ENCODE measurements around the gene OSBPL5. TPM values are rescaled to one million over a fixed set of nuclear protein-coding genes. Genes with fewer than 3 reads are reported as not detected.

Gene OSBPL5, protein sequence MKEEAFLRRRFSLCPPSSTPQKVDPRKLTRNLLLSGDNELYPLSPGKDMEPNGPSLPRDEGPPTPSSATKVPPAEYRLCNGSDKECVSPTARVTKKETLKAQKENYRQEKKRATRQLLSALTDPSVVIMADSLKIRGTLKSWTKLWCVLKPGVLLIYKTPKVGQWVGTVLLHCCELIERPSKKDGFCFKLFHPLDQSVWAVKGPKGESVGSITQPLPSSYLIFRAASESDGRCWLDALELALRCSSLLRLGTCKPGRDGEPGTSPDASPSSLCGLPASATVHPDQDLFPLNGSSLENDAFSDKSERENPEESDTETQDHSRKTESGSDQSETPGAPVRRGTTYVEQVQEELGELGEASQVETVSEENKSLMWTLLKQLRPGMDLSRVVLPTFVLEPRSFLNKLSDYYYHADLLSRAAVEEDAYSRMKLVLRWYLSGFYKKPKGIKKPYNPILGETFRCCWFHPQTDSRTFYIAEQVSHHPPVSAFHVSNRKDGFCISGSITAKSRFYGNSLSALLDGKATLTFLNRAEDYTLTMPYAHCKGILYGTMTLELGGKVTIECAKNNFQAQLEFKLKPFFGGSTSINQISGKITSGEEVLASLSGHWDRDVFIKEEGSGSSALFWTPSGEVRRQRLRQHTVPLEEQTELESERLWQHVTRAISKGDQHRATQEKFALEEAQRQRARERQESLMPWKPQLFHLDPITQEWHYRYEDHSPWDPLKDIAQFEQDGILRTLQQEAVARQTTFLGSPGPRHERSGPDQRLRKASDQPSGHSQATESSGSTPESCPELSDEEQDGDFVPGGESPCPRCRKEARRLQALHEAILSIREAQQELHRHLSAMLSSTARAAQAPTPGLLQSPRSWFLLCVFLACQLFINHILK
- polyA plus RNA-seq (2013, experiment 1 of 2; ENCODE audit: insufficient read length): 58.9 TPM
- polyA plus RNA-seq (2013, experiment 2 of 2; ENCODE audit: insufficient read length): 62.0 TPM

DNA sequence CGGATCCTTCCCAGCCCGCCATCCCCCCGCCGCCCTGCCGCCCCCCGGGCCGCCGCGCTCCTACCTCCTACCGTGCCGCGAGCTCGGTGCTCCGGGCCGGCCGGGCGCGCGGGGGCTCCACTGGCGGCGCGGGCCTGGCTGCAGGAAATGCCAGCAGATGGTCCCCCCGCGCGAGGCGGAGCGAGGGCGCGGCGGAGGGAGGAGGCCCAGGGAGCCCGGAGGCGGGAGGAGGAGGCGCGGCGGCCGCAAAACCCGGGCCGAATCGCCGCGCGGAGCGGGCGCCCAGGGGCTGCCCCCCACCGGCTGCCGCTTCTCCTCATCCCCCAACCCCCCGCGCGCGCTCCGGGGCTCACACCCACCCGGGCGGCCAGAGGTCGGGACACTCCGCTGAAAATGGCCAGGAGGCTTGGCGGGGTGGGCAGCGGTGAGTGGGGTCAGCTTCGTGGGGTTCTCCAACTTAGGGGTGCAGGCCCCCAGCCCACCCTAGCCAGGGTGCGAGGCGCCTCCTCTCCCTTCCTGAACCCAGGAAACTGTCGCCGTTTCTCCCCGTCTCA, at the start of gene OSBPL5:
TSS of gene OSBPL5 (minus strand) at position 159 of the 554 bp plus-strand sequence. CDS start 36,162 bp downstream, outside the sequence.
- DNase-seq: peak; percentile 82

DNA sequence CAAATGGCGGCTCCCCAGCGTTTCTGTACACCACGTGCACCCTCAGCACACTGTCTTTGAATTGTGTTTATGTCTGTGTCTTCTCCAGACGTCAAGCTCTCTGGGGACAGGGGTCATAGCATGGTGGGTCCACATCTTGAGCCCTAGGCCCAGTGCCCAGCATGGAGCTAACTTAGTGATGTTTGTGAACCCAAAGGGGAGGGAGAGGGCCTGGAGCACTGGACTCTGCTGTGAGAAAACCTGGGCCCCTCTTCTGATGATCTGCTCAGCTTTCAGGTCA, 49.2 kb upstream of the OSBPL5 start:
- no peak for DNase-seq

DNA sequence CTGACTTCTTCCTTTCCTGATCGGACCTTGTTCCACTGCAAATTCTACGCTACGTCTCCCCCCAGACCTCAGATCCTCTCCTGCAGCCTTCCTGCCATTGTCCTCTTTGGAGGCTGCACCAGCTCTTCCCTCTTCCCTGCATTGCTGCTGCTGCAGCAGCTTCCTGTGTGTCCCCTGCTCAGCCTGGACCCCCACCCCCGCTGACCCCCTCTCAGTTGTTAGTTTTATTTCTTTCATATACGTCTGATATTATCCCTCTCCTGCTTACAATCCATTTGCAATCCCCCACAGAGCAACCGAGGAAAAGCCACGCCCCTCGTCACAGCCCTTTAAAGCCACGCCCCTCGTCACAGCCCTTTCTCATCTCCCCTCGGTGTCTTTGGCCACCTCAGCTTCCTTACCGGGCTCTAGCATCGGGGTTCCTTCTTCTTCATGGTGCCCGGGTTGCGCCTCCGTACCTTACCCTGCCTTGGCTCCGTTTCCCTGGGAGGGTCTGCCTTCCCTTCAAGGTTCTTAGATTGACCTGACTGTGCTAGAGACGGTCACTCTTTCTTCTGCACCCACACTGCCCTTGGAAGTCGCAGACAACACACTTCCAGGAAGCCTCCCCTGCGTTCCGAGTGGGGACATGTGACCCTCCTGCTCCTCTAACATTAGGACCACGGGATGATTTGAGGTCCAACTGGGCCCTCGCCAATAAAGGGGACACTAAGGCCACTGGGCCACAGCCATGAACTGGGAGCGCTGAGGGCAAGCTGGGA, 48.7 kb upstream of the OSBPL5 start:
- DNase-seq: no peak

DNA sequence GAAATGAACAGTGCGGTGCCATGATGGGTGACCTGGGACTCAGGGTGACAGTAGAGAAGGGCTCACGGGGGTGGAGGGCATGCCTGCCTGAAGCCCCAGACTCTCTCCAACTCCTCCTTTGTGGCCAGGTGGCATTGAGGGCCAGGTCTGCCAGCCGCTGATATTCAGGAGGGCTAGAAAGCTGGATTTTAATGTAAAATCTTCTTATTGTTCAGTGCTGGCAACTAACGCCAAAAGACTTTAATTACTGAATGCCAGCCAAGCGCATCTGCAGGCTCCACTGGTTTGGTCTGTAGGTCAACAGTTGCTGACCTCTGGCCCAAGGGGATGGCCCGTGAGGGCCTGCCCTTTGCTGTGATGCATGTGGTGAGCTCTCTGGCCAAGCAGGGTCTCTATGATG, 43.2 kb upstream of the OSBPL5 start:
- no peak for DNase-seq

DNA sequence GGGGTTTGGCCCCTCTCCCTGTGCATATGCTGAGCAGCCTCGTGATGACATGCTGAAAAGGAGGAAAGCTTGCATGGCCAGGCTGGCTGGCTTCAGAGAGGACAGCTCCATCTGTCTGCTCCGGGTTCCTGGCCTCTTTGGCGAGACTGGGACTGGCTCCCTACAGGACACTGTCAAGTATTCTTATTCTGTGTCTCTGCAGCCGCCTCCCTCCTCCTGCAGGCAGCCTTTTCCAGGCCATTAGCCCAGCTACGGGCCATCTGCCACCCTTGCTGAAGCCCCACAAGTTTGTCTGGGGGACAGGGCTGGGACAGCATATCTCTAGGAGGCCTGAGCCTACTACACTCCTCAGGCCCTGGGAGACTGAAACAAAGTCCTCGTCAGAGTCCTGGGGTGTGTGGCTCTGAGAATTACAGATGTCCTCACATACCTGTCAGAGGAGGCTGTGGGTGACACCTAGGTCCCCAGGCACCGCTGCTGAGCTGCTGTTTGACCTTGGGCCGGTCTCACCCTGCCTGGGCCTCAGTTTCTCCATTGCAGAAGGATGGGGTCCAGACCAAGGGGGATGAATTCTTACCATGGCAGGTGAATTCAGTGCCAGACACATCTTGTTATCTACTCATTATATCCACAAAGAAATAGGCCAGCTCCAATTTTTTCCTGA, 42.5 kb upstream of the OSBPL5 start:
- DNase-seq: no peak

DNA sequence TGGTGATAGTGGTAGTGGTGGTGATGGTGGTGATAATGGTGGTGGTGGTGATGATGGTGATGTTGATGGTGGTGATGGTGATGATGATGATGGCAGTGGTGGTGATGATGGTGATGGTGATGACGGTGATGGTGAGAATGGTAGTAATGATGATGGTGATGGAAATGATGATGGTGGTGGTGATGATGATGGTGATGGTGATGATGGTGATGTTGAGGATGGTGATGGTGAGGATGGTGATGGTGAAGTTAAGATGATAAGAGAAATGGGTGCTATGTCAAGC, 41.8 kb upstream of the OSBPL5 start:
- DNase-seq: no peak

DNA sequence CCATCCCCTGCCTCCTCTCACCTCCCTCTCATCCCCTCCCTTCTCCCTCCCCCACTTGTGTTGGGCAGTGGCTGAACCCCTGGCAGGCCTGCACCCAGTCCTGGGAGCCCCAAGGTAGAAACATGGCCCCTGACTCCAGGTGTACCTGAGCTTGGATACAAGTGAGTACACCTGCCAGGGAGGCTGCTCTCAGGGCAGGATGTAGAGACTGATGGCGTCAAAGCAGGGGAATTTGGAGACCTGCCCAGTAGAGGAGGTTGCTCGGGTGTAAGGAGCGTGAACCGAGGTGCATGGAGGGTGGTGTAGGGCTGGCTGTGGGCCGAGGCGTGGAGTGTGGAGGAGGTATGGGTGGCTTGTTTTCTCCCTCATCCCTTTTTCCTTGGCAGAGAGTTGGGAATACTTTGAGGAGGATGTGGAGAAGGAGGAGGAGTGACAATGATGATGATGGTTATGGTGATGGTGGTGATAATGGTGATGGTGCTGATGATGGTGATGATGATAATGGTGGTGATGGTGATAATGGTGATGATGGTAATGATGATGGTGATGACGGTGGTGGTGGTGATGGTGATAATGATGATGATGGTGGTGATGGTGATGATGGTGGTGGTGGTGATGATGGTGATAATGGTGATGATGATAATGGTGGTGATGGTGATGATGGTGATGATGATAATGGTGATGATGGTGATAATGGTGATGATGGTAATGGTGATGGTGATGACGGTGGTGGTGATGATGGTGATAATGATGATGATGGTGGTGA, 41.2 kb upstream of the OSBPL5 start:
- no peak for DNase-seq

DNA sequence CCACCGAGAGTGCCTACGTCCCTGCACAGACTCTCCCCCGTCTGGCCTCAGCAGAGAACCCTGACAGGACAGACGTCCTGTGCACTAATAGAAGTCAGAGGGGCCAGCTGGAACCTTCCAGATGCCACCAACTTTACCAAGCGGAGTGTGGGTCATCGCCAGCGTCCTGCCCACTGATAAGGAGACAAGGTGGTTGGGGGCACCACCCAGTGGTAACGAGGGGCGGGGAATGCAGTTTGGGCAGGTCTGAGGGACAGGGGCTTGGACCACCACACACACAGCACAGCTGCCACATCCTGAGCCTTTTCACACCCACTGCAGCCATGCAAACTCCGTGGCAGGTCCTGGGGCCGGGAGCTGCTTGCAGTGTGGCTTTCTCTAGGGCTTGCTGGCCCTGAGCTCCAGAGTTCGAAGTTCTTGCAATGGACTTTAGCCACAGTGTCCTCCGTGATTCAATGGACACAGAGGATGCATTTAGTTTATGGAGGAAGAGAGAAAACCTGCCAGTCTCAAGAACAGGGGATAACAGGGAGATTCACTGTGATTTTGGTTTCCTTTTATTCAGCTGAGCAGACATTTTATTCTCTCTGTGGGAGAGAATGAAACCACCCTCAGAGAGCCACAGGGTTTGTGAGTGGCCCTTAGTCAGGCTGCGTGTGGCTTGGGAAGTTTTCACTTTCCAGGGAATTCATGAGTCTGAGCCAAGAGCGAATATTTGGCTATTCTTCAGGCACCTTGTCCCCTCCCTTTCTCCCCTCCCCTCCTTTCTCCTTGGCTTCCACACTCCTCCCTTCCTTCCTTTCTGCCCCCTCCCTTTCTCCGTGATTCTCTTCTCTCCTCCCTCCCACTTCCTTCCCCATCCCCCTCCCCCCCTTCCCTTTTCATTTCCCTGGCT, 40.4 kb upstream of the OSBPL5 start:
- peak; percentile 11 for DNase-seq

DNA sequence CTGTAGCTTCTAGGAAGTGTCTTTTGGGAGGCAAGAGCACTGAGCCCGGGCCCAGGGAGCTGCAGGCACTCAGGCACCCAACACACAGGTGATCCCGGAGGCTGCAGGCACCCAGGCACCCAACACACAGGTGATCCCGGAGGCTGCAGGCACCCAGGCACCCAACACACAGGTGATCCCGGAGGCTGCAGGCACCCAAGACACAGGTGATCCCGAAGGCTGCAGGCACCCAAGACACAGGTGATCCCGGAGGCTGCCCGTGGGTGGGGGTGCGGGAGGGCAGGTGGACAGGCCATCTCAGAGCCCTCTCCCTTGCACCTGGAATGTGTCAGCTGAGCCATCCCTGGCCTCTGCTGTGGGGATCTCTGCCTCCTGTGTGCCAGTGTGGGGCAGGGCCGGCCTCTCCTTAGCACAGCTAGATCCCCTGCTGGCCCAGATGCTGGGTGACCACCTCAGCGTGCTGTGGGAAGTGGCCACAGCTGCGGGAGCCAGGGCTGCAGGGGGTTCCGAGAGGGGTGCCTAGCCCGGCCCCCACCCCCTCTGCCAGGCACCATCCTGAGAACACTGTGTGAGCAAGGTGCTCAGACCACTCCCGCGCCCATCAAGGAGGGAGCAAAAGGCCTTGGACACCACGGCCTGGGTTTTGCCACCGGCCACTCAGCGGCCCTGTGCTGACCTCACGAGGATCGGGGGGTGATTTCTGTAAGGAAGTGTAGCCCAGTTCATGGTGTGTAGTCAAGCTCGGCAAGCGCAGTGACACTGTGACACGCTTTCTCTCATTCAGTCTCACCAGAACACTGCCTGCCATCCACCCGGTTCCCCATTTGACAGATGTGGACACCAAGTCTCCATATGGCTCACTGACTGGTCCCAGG, 39.3 kb upstream of the OSBPL5 start:
- no peak for DNase-seq

DNA sequence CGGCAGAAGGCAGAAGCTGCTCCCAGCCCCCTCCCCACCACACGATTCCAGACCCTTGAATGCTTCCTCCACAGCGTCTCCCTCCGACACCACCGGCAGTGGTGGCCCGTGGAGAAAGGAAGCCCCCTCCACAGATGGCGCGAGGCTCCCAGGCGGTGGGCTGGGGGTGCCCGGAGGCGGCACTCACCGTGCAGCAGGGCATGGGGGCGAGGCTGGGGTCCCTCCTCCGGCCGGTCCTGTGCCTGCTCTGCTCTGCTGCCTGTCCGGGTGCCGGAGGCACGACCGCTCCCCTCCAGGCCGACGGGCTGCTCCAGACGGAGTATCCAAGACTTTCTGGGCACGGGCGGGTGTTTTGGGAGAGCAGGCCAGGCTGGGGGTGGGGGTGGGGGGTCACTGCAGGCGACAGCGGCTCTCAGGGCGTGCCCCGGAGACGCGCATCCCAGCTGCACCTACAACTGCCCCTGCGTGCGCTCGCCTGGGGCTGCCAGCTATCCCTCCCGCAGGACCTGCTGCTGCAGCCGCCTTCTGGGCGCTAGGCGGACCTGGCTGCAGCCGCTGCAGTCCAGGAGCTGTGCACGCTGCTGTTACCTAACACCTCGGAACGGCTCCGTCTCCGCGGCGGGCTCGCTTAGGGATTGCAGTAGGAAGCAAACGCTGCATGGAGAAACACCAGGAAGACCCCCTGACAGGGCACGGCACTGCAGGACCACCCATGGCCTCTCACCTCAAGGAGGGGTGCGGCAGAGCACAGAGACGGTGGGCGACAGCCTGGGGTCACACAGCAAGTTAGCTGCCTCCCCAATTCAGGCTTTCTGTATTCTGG, 38.3 kb upstream of the OSBPL5 start:
- no peak for DNase-seq

DNA sequence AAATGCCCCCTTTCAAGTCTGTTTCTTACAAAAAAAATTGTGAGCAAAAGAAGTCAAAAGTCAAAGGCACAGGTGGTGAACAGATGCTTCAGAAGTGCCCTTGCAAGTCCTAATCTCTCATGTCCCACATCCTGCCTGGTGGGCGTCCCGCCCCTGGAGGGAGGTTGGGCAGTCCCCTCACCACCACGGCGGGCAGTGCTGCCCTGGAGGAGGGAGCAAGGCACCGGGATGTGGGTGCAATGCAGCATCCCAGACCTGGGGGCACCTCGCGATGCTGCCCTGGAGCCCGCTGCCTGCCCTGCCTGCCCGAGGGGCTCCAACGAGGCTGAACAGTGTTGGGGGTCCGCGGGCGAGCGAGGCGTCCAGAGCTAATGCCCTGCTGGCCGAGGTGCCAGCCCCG, 37.6 kb upstream of the OSBPL5 start:
- no peak for DNase-seq

DNA sequence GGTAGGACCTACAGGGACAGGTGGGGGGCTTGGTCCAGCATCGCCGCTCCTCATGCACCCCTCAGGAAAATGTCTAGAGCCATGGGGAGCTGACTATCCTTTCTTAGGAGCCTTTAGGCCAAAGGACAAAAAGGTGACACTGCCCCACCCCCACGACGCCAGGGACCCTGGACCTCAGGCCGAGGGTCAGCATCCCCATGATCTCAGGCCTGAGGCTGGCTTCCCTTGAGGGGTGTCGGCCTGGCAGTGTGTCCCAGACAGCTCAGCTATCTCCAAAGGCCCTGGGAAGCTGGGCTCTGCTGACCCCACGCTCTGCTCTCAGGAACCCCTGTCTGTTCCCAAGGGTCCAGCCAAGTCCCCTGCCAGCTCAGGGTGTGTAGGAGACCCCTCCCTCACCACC, 37.2 kb upstream of the OSBPL5 start:
- DNase-seq: no peak

DNA sequence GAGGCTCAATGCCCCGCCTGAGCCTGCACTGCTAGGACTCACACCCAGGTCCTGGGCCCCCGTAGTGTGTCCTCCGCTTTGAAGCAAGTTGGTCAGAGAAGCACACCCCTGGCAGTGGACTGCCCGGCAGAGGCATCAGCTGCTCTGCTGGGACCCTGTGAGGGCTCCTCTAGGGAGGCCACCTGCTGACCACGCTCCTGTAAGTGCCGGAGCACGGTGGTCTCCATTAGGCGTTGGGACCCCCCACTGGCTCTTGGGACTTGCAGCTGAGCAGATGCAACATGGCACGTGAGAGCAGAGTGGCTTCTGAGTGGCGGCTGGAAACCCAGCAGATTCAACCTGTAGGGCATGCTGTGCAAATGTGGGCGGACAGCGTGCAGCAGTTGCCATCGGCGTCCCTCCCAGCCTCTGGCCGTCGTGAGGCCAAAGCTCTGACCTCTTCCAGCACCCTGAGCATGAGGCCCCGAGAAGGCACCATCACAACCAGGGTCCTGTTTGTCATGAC, 36.6 kb upstream of the OSBPL5 start:
- no peak for DNase-seq

DNA sequence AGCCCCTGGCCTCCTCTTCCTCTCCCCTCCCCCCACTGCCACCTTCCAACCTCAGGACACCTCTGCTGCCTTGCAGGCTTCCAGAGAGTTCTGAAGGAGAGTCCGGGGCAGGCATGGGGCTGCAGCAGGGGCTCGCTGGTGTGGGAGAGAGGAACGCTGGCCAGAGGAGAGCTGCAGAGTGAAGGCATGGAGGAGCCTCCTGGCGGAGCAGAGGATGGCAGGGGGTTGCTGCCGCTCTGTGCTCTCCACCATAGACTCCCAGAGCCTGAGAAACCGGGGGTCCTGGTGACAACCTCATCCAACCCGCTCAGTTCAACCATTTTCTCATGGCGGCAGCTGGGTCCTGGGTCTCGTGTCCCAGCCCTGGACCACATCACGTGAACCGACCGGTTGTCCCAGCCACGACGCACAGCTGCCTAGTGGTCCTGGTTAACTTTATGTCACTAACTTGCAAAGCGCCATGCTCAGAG, 36.0 kb upstream of the OSBPL5 start:
- DNase-seq: no peak

DNA sequence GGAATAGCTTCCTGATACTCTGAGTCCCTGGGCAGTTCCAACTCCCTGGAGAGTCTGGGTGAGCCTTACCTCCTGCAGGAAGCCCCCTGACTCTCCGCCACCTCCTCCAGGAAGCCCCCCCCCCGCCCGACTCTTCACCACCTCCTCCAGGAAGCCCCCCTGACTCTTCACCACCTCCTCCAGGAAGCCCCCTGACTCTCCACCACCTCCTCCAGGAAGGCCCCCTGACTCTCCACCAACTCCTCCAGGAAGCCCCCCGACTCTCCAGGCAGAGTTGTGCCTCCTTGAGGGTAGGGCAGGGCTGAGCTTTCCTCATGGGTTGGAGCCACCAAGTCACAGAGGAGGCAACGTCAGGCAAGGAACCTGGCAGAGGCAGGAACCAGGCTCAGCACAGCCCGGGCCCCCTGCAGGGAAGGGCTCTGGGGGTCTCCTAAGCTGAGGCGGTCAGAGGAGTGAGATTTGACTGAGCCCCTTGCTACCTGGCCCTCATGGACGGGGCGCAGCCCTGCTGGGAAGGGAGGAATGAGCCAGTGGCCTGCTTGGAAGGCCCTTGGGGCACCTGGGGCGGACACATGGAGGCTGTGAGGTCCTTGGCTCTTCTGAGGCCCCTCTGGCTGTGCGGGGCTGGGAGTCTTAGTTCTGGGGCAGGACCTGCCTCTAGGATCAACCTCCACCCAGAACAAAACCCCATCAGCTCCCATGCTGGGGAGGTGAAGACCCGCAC, 35.4 kb upstream of the OSBPL5 start:
- DNase-seq: no peak

DNA sequence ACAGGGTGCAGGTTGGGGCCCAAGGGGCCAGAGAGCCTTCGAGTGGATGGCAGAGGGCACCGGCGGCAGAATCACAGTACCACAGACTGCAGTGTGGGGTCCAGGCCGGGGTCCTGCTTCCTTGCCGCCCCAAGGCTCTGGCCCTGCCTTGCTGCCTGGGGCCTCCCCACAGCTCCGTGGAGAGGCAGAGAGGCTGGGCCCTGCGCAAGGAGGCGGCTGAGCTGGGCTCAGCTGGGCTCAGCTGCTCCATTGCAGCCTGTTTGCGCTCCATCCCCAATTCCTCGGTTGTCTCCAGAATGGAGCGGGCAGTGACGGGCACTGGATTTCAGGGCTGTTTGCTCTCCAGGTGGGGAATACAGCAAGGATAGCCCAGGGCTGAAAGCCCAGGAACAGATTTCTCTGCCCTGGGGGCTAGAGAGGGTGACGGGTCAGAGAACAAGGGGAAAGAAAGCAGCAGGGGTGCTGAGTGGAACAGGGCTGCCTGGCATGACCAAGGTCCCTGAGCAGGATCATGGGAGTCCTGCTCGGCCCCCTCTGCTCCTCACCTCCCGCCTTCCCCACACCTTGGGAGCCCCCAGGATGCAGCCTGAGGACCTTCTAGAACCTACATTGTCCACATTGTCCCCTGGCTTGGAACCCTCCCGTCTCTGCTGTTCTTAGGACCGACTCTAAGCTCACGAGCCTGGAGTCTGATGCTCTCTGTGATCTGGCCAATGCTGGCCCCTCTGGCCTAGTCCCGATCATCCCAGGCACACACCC, 34.6 kb upstream of the OSBPL5 start:
- no peak for DNase-seq

DNA sequence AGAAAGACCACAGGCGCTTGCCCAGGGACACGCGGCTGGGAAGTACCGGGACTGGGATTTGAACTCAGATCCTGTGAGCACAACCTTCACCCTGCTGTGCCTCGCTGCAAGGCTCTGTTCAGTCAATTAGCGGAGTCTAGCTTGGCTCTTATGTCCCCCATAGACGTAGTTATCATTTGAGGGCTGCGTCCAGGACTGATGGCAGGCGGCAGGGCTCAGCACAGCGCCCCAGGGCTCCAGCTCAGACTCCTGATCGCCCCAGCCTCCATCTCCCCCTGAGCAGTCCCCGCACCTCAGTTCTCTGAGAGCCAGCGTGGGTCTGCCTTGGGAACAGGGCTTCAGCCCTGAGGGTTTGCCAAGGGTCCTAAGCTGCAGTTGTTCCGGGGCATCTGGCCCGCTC, 33.7 kb upstream of the OSBPL5 start:
- no peak for DNase-seq
